Measurements from ENCODE around the gene FBXO46. TPM values are rescaled to one million over a fixed set of nuclear protein-coding genes. Genes with fewer than 3 reads are reported as not detected.
A peak's percentile ranks its signal among the peaks of the same experiment; 100 is the strongest.

FBXO46 gene
- total and polyA plus RNA-seq, 2 of the 13 experiments (the other 11 are each of a cell fraction or from before 2014, with no cell fraction given) = 6.2 to 6.4 TPM

- TF ChIP-seq, protein P1, sequence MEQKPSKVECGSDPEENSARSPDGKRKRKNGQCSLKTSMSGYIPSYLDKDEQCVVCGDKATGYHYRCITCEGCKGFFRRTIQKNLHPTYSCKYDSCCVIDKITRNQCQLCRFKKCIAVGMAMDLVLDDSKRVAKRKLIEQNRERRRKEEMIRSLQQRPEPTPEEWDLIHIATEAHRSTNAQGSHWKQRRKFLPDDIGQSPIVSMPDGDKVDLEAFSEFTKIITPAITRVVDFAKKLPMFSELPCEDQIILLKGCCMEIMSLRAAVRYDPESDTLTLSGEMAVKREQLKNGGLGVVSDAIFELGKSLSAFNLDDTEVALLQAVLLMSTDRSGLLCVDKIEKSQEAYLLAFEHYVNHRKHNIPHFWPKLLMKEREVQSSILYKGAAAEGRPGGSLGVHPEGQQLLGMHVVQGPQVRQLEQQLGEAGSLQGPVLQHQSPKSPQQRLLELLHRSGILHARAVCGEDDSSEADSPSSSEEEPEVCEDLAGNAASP (CRISPR knock-in tag; IDR thresholded peaks at IDR 0.05; ENCODE audit: borderline replicate concordance) = peak; percentile 48; the same call in 1 of the 2 replicates
- TF ChIP-seq ZNF260 (CRISPR knock-in tag; IDR thresholded peaks at IDR 0.05; ENCODE audit: borderline replicate concordance, low read depth) (no peak), ZNF597 (CRISPR knock-in tag; IDR thresholded peaks at IDR 0.05) (no peak), FOXO1 (CRISPR knock-in tag; IDR thresholded peaks at IDR 0.05) (no peak), ZNF746 (CRISPR knock-in tag; IDR thresholded peaks at IDR 0.05) (peak; percentile 65; the same call in 1 of the 2 replicates), SMYD3 (CRISPR knock-in tag; IDR thresholded peaks at IDR 0.05) (no peak), ZNF777 (CRISPR knock-in tag; IDR thresholded peaks at IDR 0.05) (peak; percentile 13; the same call in 1 of the 2 replicates), U2AF1 (optimal IDR thresholded peaks at IDR 0.05; ENCODE audit: low read depth, low read length) (peak; percentile 38), ZNF138 (CRISPR knock-in tag; IDR thresholded peaks at IDR 0.05; ENCODE audit: low read depth) (no peak; the same call in 1 of the 2 replicates), CSRNP2 (CRISPR knock-in tag; conservative IDR thresholded peaks at IDR 0.05; ENCODE audit: low read depth) (no peak), KLF15 (CRISPR knock-in tag; IDR thresholded peaks at IDR 0.05; ENCODE audit: borderline replicate concordance) (0 out of 2 replicates have a peak, but pooled peaks have one; percentile 43), TBL1XR1 (IDR thresholded peaks at IDR 0.05; ENCODE audit: borderline replicate concordance, low read length, partially characterized antibody) (peak; percentile 42), NFYC (CRISPR knock-in tag; IDR thresholded peaks at IDR 0.05) (peak; percentile 85), ZNF326 (CRISPR knock-in tag; IDR thresholded peaks at IDR 0.05; ENCODE audit: borderline replicate concordance) (no peak), ZNF891 (CRISPR knock-in tag; IDR thresholded peaks at IDR 0.05) (peak; percentile 49; the same call in 1 of the 2 replicates), GATAD1 (CRISPR knock-in tag; IDR thresholded peaks at IDR 0.05) (peak; percentile 76), ZNF552 (CRISPR knock-in tag; IDR thresholded peaks at IDR 0.05; ENCODE audit: borderline replicate concordance) (no peak), IKZF1 (IDR thresholded peaks at IDR 0.05) (no peak), STAG1 (CRISPR knock-in tag; IDR thresholded peaks at IDR 0.05) (peak; percentile 19; the same call in 1 of the 2 replicates)
- TF ChIP-seq, protein P2, sequence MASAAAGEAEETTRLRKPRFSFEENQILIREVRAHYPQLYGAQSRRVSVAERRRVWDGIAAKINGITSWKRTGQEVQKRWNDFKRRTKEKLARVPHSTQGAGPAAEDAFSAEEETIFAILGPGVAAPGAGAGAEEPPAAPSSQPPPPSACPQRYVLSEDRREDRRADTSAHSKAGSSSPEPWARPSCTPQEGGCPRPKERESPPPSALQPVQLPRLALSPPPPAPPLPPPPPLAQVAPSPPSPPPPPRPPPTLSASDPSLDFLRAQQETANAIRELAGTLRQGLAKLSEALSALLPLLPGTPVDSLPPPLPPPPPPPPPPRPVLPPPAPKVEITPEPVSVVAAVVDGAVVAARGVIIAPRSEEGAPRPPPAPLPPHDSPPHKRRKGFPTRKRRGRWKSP (CRISPR knock-in tag; IDR thresholded peaks at IDR 0.05) = no peak; the same call in 1 of the 2 replicates
- TF ChIP-seq, protein P3, sequence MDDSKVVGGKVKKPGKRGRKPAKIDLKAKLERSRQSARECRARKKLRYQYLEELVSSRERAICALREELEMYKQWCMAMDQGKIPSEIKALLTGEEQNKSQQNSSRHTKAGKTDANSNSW (CRISPR knock-in tag; IDR thresholded peaks at IDR 0.05; ENCODE audit: borderline replicate concordance) = no peak
- TF ChIP-seq, protein P4, sequence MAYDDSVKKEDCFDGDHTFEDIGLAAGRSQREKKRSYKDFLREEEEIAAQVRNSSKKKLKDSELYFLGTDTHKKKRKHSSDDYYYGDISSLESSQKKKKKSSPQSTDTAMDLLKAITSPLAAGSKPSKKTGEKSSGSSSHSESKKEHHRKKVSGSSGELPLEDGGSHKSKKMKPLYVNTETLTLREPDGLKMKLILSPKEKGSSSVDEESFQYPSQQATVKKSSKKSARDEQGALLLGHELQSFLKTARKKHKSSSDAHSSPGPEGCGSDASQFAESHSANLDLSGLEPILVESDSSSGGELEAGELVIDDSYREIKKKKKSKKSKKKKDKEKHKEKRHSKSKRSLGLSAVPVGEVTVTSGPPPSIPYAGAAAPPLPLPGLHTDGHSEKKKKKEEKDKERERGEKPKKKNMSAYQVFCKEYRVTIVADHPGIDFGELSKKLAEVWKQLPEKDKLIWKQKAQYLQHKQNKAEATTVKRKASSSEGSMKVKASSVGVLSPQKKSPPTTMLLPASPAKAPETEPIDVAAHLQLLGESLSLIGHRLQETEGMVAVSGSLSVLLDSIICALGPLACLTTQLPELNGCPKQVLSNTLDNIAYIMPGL (CRISPR knock-in tag; IDR thresholded peaks at IDR 0.05; ENCODE audit: borderline replicate concordance in 1 of 2, low read depth in 1 of 2) = peak in 1 of 2 experiments; percentile 79; a peak in 1 of 4 replicates
Measured at GRCh38 chr19:45768984-45769782, 38.5 kb upstream of the FBXO46 start, which contains the start of gene SIX5 (continued).
